GM21381 (cell line): Measurements from ENCODE around the gene MTA1.

Experiments
- ATAC-seq: cut with Tn5 transposase; IDR thresholded peaks from one replicate; pipeline ENCODE4 v1.9.1; 2021; ENCODE audit warnings: mild to moderate bottlenecking, moderate library complexity; ENCODE audit not compliant: unreplicated experiment

Gene MTA1

DNA sequence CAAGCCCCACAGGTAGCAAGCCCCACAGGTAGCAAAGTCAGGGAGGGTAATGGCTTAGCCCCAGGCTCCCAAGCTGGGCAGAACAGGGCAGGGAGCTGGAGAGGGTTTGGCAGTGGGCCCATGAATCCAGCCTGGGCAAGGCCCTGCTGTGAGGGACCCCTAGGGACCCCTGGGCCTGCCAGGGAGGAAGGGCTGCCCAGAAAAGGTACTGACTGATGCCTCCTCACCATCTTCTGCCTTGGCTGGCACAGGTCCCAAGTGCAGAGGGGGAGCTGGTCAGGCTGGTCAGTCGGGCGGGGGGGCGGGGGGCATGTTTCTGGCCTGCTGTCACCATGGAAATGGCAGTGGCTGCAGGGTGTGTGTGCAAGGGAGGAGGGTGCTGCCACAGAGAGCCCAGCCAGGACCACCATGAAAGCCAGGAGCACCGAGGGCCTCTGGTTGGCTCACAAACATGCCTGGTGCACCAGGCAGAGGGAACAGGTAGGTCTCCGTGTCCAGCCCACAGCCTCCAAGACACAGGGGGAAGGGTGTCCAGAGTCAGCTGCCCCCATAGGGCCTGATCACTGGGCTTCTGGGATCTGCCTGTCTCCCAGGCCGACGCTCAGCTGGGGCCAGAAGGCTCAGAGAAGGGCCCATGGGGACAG, 53.5 kb downstream of the MTA1 start:
- ATAC-seq: no peak

DNA sequence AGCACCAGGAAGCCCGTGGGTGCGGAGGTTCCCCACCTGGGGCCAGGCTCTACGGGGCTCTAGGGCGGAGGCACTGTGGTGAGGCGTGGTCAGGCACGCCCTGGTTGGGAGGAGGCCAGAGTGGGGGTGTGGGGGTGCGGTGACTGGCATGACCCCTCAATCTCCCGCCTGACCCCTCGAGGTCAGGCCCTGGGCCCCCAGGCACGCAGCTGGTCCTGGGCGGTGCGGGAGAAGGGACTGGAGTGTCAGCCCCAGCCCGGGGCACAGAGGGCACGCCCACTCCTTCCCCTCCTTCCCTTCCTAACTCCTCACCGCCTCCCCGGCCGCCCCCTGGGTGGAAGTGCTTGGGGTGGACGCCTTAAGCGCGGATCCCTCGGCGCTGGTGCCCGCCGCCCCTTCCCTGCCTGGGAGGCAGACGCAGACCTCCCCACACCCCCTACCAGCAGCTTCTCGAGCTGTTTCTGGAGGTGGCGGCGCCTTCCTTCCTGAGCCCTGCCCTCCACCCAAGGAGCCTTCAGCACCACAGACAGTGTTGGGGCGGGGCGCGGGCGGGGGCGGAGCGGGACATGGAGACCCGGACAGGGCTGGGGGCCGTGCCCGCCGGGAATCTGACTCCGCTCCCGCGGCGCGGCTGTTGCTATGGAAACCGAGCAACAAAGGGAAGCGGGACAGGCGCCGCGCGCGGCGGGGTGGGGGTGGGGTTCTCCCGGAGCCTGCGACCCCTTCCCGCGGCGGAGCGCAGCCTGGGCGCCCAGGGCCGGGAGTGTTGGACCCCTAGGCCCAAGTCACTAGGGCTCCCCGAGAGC, 54.3 kb downstream of the MTA1 start:
- no peak for ATAC-seq

DNA sequence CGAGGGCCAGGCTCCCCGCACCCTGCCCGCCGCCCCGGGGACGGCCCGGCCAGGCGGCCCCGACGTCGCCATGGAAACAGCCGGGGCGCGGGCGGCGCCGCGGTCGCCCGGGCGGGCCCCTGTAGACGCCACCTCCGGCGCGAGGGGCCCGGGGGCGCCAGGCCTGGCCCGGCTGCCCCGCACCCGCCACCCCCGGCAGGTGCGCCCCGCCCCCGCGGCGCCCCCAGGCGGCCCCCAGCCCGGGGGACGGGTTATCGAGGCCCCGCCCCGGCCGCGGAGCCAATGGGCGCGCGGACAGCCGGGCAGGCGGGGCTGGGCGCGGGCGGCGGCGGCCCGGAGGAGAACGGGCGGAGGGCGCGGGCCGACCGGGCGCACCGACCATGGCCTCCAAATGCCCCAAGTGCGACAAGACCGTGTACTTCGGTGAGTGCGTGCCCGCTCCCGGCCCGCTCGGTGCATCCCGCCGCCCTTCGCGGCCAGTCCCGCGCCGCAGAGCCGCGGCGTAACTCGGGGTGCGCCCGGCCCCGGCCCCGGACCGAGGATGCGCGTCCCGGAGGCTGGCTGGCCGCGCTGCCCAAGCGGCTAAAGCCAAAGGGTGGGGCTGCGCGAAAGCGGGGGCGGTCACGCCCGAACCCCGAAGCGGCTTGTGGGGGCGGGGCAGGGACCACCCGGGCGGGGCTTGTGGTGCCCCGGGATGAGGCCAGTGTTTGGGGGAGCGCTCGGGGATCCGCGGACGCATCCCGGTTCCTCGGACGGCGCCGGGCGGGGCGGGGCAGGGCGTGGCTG, 55.0 kb downstream of the MTA1 start, which contains the start of gene CRIP2:
CRIP2 (plus strand) TSS at position 339 of the 786 bp plus-strand sequence; CDS start at position 381, 42 bp downstream.
- ATAC-seq: no peak

DNA sequence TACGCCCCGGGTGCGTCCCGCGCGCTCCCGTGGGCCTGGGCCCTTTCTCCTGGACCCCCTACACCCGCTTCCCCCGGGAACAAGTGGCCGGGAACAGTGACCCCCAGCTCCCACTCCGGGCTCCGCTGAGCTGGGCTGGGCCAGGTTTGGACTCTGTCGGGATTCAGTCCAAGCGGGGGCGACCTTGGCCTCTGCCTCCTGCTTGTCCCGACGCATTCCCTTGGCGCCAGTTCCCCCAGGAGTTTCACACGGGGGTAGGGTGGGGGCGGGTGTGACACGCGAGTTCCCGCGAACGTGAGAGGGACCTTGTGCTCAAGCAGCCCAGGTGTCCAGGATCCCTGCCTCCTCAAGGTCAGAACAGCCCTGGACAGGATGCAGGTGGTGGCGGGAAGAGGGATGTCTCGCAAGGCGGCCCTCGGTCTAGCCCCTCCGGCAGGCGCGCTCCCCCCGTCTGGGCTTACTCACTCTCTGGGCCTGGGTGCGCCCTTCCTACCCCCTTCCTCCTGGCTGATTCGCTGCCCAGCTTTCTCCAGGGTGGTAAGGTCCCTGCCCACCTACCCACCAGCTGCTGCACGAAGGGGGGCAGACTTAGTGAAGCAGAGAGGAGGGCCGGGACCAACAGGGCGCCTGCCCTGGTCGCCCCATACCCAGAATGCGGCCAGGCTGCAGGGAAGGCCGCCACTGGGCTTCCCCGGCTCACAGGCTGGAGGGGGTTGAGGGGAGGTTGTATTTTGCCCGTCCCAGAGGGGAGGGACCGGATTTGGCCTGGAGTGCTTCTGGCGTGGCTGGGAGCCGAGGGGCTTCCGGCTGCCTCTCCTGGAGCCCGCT, 55.9 kb downstream of the MTA1 start:
- ATAC-seq: no peak

DNA sequence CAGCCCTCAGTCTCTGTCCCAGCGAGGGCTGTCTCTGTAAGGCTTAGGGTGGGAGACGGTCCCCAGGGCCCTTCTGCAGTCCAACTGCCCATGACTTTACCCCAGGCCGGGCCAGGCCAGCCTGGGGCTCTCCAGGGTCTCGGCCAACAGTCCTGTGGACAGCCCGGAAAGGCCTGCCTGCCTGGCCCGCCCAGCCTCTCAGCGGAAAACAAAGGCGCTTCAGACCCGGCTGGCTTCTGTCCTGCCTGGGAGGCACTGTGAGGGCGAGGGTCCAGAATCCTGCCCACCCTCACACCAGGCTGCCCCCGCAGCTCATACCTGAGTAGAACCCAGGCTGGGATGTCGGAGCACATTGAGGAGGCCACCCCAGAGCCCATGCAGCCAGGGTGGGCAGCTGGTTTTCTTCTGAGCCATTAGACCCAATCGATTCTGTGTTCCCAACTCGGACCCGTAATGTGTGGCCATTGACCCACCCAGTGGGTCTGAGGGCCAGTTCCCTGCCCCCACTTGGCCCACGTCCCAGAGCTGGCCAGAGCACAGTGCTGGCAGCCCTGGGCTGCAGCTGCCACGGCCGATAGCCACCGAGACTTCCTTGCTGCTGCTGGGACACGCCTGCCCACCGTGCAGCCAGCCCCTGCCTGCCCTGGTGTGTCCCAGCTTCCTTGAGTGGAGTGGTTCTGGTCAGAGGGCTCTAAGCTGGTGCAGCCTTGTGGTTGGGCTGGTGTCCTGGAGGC, 56.6 kb downstream of the MTA1 start:
- ATAC-seq: no peak

DNA sequence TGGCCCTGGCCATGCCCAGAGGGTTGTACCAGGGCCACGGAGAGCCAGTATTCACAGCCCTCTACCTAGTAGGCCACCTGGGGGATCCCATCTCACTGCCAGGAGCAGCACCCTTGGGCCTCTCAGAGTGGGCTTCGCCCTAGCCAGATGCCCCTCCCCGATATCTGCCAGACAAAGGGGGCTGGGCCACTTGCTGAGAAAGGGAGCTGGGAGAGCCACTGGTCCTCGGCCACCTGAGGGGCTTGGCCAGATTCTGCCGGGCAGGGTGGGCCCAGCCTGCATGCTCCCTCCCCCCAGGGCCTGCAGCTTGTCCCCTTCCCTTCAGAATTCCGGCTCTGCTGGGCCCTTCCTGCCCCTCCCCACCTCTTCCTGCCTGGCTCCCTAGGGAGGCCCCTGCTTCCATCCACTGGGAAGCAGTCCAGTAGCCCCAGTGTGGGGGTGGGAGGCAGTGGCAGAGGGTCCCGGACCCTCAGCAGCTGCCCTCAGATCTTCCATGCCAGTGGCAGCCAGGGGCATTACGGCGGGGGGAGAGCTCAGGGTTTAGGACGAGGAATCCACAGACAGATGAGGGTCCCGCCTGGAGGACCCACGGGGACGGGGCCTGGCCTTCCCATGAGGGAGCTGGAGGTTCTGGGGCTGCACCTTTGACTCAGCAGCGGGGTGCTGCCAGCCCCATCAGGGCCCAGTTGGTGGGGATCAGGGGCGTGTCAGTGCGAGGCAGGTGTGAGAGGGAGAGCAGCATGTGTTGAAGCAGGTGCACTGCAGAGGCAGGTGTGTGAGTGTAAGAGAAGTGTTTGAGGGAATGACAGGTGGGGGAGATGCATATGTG, 57.4 kb downstream of the MTA1 start:
- ATAC-seq: no peak

DNA sequence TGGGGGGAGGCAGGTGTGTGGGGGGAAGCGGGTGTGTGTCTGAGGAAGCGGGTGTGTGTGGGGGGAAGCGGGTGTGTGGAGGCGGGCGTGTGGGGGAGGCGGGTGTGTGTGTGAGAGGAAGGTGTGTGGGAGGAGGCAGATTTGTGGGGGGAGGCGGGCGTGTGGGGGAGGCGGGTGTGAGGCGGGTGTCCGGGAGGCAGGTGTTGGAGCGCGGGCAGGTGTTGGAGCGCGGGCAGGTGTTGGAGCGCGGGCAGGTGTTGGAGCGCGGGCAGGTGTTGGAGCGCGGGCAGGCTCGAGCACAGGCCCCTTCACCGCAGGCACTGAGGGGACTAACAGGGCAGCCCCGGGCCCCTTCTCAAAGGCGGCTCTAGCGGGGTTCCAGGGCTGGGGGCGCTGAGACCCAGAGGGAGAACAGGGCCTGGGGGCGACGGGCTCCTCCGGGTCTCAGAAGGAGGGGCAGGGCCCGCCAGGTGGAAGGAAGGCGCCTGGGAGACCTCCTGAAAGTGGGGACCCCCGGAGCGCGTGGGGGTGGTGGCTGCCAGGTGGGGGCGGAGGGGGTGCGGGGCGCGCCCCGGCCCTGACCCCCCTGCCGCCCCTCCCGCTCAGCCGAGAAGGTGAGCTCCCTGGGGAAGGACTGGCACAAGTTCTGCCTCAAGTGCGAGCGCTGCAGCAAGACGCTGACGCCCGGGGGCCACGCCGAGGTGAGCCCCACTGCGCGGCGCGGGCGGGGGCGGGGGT, 58.2 kb downstream of the MTA1 start:
- no peak for ATAC-seq

DNA sequence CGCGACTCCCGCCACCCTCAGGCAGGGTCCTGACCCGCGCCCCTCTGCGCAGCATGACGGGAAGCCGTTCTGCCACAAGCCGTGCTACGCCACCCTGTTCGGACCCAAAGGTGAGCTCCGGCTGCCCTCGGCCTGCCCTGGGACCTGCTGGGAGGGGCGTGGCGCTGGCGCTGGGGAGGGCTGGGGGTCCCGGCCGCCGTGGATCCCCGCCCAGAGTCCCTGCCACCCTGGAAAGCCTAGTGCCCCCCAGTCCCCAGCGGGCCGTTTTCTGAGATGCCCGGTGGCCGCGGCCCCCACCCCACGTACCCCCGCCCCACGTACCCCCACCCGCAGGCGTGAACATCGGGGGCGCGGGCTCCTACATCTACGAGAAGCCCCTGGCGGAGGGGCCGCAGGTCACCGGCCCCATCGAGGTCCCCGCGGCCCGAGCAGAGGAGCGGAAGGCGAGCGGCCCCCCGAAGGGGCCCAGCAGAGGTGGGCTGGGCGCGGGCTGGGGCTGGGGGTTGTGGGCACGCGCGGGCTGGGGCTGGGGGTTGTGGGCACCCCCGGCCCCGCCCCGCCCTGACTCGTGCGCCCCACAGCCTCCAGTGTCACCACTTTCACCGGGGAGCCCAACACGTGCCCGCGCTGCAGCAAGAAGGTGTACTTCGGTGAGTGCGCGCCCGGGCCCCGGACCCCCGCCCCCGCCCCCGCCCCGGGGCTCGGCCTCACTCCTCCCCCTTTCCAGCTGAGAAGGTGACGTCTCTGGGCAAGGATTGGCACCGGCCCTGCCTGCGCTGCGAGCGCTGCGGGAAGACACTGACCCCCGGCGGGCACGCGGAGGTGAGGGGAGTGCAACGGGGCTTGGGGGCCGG, 59.0 kb downstream of the MTA1 start:
- no peak for ATAC-seq

DNA sequence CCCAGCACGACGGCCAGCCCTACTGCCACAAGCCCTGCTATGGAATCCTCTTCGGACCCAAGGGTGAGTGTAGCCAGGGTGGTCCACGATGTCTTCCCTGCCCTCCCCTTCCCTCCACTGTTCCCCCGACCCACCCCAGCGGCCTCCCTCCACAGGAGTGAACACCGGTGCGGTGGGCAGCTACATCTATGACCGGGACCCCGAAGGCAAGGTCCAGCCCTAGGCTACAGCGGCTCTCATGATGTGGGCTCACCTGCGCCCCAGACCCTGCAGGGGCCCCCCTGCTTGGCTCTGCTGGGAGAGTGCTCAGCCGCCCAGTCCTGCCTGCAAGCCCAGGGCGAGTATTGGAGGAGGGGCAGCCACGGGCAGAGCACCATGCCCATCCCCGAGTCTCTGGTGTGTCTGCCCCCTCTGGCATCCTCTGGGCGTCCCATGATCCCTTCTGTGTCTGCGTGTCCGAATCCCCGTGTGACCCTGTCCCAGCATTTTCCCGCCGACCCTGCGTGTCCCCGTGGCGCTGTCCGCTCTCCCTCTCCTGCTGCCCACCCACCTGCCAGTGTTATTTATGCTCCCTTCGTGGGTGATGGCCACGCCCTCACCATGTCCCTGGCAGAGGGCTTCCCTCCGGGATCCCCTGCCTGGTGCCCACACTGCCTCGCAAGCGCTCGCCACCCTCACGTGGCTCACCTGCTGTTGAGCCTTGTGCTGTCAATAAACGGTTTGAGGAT, 60.0 kb downstream of the MTA1 start:
- no peak for ATAC-seq

DNA sequence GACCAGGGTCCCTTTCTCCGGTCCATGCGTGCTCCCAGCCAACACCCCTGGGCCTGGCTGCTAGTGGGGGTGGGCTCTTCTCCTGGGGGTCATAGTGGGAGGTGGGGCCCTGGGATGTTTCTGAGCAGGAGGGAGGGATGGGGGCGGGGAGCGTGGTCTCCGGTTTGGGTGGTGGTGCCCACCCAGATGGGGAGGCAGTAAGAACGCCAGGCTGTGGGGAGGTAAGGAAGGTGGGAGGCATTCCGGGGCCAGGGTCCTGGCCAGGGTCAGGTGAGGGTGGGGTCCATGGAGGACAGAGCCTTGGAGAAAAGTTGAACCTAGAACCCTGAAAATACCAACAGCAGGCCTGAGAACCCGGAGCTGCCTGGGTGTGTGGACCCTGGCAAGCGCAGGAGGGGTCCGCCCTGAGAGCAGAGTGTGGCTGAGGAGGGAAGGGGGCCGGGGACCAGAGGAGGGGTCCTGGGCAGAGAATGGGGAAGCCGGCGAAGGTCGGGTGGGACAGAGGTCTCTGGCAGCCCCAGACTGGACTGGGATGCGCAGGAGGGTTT, 60.6 kb downstream of the MTA1 start:
- ATAC-seq: no peak

DNA sequence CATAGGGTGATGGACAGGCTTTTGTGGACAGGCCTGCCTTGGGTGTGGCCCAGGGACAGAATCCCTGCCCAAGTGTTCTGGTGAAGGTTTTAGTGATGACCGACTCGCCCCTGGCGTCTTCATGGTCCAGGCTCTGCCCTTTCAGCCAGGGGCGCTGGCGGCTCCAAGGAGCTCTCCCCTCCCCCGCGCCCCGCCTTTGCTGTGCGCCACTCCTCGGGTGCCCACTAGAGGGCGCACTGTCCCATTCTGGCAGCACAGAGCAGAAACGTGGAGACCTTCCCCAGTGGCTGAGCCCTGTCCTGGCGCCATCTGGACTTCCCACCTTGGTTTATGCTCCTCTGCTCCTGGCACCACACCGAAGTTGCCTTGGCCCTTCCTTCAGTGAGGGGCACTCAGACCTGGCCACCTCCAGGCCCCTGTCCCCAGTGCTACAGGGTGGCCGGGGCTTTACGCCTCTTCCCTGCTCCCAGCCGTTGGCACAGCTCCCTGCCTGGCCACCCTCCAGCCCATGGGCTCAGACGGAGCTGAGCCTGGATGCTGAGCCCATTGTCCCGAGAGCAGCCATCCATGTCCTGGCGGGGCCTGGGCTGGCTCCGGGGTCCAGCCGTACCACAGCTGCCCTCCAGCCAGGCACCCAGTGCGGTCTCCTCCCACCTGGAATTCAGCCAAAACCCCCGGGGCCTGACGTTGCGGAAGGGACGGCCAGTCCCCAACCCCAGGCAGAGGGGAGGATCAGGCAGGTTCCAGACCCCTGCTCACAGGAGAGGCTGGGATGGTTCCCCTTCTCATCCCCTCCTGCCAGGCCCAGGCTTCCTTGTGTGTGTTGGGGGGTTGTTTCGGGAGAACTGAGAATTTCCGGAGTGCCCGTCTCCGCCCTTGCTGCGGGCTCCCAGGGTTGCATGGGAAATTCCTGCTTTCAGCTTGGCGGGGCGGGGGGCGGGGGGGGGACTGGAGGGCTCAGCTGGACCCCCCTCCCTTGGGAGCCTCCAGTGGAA, 61.5 kb downstream of the MTA1 start:
- no peak for ATAC-seq

DNA sequence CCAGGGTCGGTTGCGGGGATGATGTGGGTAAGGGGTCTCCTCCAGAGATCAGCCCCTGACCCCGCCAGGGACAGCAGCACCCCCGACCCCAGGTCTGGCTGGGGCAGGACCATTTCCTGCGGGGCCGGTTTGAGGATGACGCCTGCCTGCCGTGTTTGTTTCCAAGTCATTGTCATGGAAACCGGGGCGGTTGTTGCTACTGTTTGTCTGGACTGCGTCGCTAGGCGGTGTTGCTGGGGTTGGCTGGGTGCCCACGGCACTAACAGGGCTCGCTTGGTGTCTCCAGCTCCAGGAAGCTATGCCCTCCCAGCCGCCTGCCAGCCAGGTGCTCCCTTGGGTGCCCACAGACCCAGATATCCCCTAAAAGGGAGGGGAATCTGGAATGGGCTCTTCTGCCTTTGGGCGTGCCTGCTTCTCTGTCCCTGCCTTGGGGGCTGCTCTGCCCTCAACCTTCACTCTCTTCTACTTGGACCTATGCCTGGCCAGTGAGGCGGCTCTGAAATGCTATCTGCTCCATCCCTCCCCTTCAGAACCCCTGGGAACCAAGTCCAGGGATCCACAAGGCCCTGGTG, 62.3 kb downstream of the MTA1 start:
- peak; percentile 46 for ATAC-seq

DNA sequence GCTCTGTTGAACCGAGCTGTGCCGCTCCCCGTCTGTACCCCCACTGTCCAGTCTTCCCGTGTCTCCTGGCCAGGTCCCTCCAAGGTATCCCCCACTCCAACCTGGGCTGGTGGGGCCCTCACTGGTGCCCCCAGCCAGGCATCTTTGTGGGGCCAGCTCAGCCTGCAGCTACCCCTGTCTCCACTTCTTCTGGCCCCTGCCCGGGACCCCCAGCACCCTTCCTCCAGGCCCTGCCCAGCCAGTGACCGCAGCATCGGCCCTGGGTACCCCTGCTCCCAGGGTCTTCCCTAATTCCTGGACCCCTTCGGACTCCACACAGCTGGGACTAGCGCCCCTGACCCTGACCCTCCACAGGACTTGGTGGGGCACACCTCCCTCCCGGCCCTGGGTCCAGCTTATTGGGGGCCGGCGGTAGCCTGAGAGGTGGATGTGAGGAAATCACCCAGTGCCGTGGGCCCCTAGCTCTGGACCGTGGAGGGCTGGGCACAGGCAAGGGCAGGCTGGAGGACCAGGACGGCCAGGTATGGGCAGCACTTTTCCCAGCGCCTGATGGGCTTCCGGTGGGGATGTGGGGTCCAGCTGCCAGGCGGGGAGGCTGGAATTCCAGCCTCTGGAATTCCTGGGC, 63.0 kb downstream of the MTA1 start:
- ATAC-seq: no peak

DNA sequence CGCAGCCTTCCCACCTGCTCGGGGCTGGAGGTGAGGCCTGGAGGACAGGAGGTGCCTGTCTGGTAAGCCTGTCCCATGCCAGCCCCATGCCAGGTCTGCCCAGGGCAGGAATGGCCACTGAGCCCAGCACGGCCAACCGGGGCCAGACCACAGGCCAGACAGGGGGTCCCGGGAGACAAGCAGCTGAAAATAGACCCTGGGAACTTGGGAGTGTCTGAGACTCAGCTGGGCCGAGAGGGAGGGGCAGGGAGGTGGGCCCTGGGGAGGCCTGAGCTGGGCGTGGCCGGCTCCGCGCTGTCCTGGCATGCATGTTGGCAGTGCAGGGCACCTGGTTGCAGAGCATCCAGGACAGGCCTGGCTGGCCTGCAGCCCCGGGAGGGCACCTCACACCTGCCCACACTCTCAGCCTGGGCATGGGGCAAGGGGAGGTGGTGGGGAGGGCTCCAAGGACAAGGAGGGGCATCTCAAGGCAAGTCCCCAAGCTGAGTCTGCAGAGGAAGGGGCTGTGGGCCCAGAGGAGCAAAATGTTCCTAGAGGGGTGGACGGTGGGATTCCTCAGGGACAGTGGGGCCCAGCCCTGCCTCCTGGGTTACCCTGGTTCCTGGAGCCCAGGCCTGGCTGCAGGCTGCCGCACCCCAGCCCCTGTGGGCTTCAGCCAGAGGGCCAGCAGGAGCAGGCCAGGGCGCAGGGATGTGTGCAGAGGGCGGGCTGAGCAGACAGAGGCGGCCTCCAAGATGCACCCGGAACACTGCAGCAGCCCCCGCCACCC, 63.9 kb downstream of the MTA1 start:
- no peak for ATAC-seq
